HG03139 (cell line): Measurements from ENCODE around the gene OR1S2.
"Not testable (repeated sequence)": the region's sequence is repeated elsewhere in the genome, so short reads cannot be mapped to it uniquely, and the experiment has no call there.

Experiments
- ATAC-seq: cut with Tn5 transposase; IDR thresholded peaks from one replicate; pipeline ENCODE4 v1.9.1; 2021; ENCODE audit not compliant: unreplicated experiment

The OR1S2 gene, protein sequence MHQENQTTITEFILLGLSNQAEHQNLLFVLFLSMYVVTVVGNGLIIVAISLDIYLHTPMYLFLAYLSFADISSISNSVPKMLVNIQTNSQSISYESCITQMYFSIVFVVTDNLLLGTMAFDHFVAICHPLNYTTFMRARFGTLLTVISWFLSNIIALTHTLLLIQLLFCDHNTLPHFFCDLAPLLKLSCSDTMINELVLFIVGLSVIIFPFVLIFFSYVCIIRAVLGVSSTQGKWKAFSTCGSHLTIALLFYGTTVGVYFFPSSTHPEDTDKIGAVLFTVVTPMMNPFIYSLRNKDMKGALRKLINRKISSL

DNA sequence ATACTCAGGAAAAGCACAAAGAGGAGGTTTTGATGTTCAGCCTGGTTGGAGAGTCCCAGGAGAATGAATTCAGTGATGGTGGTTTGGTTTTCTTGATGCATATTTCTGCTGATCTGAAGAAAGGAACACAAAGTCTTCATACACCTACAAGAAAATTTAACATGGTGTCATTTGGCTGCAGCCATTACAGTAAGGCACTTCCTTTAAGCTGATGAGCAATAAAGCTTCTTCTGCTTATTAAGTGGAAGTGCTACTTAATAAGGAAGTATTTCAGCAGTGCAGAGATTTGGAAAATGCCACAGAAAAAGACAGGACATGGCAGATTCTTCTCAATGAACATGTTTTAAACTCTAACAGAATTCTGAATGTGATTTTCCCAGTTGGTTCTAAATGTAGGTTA is at the start of gene OR1S2:
TSS of gene OR1S2 (minus strand) at position 101 of the 400 bp plus-strand sequence. CDS start at position 101, 0 bp downstream.
- no peak for ATAC-seq

DNA sequence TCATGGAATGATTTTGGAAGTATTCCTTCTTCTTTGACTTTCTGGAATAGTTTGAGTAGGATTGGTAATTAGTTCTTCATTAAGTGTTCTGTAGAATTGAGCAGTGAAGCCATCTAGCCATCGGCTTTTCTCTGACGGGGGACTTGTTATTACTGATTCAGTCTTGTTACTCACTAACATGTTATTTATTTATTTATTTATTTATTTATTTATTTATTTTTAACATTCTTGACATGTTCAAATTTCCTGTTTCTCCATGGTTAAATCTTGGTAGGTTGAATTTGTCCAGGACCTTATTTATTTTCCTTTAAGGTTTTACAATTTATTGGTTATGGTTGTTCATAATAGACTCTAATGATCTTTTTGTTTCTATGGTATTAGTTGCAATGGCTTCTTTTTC is 40.0 kb upstream of the OR1S2 start:
- ATAC-seq: no peak

DNA sequence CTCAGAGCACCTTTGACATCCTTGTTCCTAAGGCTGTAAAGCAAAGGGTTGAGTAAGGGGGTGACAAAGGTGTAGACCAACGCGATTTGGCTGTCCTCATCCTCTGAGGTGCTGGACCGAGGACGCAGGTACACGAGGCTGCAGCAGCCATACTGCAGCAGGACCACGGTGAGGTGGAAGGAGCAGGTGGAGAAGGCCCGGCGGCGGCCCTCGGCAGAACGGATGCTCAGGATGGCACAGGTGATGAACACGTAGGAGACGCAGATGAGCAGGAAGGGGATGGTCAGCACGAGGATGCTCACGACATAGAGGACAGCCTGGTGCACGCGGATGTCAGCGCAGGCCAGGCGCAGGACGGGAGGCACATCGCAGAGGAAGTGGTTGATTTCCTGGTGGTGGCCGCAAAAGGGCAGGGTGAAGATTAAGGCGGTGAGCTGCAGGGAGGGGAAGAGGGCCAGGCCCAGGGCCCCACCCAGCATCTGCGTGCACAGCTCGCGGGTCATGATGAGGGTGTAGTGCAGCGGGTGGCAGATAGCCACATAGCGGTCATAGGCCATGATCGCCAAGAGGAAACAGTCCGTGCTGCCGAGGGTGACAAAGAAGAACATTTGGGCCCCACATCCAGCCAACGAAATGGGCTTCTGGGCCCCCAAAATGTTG is 24.1 kb upstream of the OR1S2 start:
- ATAC-seq: no peak

DNA sequence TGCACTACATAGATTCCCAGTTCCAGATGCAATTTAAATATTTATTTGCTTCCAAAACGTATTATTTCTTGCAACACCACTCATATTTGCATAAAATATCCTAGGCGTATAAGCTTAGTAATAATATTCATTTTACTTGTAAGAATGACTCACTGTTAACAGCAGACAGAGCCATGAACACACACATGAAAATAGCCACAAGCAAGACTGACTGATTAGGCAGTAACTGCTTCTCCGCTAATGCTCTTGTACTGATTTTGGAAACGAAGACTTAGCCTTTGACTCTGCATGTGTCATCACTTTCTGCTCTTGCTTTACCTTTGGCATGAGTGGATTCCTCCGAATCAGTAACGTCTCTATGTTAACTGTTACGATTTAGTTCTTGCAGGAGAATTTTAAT is 18.8 kb upstream of the OR1S2 start:
- no peak for ATAC-seq

DNA sequence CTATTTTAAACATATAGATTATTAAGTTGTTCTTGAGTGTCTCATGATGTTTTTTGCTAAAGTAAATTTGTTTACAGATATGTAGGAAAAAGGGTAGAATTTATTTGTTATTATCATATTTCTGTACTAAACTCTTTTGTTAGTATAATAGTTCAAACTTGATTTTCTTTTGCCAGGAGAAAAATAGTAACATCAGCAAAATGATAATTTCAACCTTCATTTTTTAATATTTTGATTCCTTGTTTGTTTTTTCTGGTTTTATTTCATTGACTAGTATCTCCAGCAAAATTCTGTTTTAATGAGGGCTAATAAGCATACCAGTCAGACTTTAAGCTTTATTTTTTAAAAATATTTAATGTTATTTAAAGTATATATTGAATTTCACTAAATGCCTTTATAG is 12.5 kb upstream of the OR1S2 start:
- no peak for ATAC-seq

DNA sequence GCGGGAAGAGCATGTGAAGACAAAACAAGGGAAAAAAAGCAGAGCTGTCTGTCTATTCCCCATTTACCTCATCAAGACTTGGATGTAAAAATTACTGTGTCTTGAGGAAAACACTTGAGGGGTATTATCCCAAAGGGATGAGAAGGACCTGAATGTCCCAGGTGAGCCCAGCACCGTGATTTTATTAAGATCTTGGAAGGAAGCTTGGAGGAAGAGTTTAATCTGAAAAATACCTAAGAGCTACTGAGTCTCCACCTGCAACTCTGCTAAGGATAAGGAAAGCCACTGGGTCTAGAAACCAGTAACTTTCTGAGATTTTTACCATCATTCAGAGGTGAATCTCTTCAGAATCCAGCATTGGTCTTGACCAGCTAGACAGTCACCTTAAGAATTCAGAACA is 8.5 kb upstream of the OR1S2 start, which contains the start of gene OR1S1:
TSS of gene OR1S1 (plus strand) at position 301 of the 400 bp plus-strand sequence.
- ATAC-seq: not testable (repeated sequence)

DNA sequence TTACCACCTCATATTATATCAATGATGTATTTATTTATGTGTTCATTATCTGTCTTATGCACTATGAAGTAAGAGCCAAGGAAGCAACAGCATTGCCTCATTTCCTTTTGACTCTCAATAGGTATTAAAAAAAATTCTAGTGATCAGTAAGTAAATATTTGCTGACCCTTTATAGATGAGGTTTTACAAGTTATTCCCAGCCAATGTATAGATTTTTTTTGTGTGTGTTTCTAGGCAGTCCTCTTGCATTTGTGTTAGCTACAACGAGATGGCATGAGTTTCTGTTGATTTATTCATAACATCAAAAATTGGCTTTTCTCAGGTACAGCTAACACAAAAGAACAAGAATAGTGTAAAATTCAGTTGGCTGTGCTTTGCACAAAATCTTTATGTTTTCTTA is 4.7 kb downstream of the OR1S2 start:
- no peak for ATAC-seq

DNA sequence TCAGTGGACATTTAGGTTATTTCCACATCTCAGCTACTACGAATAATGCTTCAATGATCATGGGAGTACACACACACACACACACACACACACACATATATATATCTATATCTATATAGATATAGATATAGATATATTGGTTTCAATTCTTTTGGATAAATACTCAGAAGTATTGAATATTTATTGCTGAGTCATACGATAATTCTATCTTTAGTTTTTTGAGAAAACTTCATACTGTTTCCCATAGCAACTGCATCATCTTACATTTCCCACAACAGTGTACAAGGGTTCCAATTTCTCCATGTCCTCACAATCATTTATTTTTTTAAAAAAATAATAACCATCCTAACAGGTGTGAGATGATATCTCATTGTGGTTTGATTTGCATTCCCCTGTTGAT is 8.0 kb downstream of the OR1S2 start:
- no peak for ATAC-seq

DNA sequence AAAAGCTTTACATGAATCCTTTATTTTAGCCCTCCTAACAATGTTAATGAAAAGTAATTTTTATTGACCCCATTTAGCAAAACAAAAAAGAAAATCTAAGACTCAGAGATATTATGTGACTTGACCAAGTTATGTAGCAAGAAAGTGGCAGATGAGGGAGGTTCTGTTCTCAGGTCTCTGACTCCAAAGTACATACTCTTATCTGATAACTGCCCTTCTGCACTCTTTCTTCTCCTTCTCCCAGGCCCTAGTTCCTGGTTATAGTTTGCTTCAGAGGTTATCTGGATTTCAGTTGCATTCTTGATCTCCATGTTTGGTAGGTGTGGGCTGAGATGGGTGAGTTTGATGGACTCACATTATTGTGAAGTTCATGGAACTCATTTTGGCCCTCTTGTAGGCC is 10.6 kb downstream of the OR1S2 start:
- no peak for ATAC-seq

DNA sequence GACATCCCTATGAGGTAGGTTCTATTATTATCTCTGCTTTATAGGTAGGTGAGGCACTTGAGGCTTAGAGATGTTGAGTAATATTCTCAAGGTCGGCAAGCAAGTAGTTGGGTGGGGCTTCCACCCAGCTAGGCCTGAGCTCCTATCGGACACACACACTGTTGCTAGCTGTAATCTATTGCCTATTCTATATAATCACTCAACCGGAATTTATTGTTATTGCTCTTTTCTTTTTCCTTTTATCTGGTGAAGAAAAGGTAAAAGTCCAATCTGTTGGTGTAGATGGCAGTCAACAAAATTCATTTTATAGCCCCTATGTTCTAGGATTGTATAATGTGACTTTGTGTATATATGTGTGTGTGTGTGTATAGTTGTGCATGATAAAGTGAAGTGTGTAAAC is 11.7 kb downstream of the OR1S2 start:
- ATAC-seq: no peak

DNA sequence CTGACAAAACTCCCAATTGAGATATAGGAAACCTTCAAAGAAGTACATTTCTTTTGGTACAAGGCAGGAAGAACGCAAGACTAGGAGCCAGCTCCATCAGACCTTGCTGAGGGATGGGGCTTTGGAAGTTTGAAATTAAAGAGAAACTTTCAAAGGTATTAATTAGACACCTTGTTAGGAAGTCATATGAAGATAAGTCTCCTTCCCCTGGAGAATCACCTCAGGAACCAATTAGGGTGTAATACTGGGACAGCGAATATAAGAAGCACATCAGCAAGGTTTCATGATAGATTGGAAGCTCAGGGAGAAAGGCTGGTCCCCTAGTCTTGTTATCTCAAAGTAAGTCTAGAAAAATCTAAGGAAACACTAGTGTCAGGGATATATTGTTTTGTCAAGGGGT is 15.2 kb downstream of the OR1S2 start, which contains the start of gene OR9Q2:
TSS of gene OR9Q2 (plus strand) at position 301 of the 400 bp plus-strand sequence. CDS start 1,421 bp downstream, outside the sequence.
- ATAC-seq: no peak

DNA sequence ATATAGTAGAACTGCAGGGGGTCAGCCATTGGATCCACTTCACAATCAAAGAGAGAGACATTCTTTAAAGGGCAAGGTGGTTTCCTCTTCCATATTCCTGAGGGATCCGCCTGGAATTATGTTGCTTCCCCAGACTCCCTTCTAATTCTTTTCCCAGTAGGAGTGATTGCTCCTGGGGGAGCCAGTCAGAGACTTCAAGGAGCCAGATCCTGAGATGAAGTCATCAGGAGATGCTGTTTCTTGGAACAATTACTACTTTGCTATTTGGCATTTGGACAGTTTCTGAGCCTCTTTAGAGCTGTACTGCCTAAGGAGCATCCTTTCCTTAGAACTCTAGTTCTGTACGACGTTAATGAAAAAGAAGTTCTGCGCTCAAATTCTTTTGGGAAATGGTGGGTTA is 17.0 kb downstream of the OR1S2 start:
- no peak for ATAC-seq

DNA sequence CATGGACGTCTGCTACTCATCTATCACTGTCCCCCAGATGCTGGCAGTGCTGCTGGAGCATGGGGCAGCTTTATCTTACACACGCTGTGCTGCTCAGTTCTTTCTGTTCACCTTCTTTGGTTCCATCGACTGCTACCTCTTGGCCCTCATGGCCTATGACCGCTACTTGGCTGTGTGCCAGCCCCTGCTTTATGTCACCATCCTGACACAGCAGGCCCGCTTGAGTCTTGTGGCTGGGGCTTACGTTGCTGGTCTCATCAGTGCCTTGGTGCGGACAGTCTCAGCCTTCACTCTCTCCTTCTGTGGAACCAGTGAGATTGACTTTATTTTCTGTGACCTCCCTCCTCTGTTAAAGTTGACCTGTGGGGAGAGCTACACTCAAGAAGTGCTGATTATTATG is 24.3 kb downstream of the OR1S2 start:
- ATAC-seq: no peak

DNA sequence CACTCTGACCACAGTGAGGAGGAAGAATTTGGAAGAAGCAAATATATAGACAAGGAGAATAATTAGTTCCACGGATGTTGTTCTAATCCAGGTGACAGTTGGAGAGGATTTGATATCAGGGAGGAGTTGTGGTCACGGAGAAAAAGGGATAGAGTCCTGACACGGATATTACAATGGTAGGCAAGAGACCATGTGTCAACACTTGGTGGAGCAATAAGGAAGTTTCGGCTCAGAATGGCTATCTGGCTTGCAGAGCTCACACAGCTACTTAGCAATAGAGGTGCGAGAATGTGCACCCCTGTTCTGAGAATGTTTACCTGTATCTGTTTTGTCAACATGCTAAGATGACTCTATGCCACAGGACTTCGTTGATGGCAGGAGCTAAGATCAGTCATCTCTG is 25.5 kb downstream of the OR1S2 start:
- ATAC-seq: no peak

DNA sequence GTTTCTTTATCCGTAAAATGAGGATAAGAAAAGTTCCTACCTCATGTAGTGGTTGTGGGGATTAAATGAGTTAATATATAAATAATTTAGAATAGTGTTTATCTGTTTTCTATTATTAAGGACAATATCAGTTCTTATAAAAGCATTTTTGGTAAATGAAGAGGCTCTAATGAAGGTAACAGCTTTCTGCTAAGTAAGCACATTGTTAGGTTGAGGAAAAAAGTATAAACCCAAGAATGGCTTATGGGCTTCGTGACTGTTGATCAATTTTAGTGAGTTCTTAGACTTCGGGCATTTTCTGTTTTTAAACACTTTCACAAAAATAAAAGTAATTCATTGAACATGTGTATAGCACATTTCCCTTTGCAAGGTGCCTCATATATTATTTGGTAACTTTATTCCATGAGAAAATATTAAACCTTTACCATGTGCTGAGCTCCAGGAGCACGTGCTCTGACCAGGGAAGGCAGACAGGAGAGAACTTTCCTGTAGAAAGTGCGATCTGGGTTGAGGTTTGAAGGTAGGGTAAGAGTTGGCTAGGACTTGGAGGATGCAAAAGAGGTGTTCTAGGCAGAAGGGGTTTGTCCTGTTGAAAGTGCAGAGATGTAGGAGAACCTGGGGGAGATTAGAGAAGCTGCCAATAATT is 26.4 kb downstream of the OR1S2 start:
- ATAC-seq: no peak

DNA sequence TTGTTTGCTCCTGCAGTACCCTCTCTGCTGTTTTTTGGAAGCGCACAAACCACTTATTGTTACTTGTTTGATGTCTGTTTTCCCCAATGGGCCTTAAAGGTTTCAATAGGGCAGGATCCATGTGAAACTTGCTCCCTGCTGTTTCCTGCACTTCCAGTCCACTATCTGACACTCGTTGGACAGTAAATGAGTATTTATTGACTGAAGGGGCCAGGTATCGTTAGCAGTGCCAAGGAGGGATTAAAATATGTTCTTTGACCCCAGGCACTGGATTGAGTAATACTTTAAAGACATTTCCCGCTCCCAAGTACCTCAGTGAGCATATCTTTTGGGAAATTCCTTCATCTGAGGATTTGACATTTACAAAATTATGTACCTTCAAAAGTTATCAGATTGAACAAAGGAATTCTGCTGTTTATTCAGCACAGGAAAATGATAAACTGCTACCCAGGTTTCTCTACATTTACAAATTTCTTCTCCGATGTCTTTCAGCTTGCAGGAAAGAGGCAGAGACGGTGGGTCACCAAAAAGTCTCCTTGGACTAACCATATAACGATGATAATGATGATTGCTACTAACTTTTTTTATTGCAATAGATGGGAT is 38.3 kb downstream of the OR1S2 start:
- no peak for ATAC-seq

DNA sequence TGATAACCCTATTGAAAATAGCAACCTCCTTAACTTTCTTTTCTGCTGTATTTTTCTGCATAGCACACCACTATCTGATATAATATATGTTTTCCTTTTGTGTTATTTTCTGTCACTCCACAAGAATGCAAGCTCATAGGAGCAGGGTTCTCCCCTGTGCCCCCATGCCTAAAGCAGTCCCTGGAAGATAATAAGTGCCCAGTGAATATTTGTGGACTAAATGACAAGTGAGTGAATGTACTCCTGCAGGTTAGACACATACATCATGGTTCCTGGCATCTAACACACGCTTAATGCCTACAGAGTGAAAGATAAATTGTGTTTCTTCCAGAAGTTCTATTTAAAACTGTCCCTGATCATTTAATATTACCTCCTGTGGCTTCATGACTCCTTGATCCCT is 39.0 kb downstream of the OR1S2 start:
- no peak for ATAC-seq

DNA sequence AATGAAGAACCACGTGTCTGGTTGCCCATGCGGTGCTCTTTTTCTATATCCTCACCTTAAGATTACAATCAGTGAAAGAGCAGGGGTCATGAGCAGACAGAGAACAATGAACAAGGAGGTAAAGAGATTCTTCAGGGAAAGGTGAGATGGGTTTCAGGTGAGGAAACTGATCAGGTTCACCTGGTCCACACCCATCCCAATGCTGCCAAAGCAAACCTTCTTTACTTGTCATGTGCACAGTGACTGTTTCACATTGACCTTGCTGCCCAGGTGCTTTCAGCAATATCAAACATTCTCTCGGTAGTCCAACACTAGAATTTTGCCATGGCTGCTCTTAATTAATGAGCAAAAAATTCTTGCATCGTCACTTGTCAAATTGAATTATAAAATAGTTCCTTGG is 39.6 kb downstream of the OR1S2 start:
- no peak for ATAC-seq
